Measurements from ENCODE around the gene AIG1. TPM values are rescaled to one million over a fixed set of nuclear protein-coding genes. Genes with fewer than 3 reads are reported as not detected.

Gene AIG1
- total and polyA plus RNA-seq, 2 of the 4 experiments (the other 2 are of a cell fraction), result 21.3 to 27.1 TPM

DNA sequence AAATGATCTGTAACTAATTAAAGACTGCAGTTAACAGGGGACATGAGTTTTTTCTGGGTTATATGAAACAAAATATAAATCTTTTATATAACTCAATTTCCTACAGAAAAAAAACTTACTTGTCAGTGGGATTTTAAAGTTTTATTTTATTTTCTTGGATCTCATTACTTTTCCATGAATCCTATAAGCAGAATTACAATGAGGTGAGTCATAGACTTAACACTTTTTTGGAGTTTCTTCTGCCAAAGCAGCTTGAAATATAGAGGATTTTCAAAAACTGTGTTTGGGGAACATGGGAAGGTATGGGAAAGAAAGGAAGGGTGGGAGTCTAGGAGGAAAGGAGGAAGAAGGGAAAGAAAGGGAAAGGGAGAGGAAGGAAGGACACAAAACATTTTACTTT lies 130.7 kb downstream of the AIG1 start:
- H3K4me2 ChIP-seq (ENCODE audit: low read depth, low read length), result no peak overlapping the region
- DNase-seq (peak; percentile 23), ATAC-seq (ENCODE audit: low read depth) (no peak)
- H2AK5ac ChIP-seq (ENCODE audit: low read depth, low read length), result no peak overlapping the region
- intact Hi-C loops (cut with micrococcal nuclease) (no loop called here), dilution Hi-C loops (cut with HindIII; ENCODE audit: low sequenced_read_pairs, unreplicated experiment) (no loop called here), in situ Hi-C loops (cut with MboI; ENCODE audit: low sequenced_read_pairs) (no loop called here)
- no peak overlapping the region for H3K18ac ChIP-seq (ENCODE audit: low read depth, low read length)
- no peak overlapping the region for H4K8ac ChIP-seq (ENCODE audit: low read depth in 2 of 2, low read length in 2 of 2)
- H3K79me1 ChIP-seq (ENCODE audit: low read depth in 1 of 2, low read length in 2 of 2), result no peaks in the 10 kb centered on the region
- no peak overlapping the region for H3K23ac ChIP-seq (ENCODE audit: low read depth, low read length)
- no TSS peak for BruUV-seq (replicated peaks)
- no peak overlapping the region for H4K5ac ChIP-seq (ENCODE audit: low read depth, low read length)
- H4K91ac ChIP-seq (ENCODE audit: insufficient read depth, low read depth, low read length), result no peak overlapping the region
- no peak overlapping the region for H3K14ac ChIP-seq (replicated peaks; ENCODE audit: low read depth, low read length)
- H3K27ac ChIP-seq (ENCODE audit: insufficient read depth, low read length), result no peak overlapping the region
- H2BK5ac ChIP-seq (ENCODE audit: low read depth, low read length, poor library complexity, severe bottlenecking), result no peak overlapping the region
- no peak overlapping the region for H3K56ac ChIP-seq (ENCODE audit: extremely low read depth, insufficient read depth, low read length)
- H4K20me1 ChIP-seq (ENCODE audit: insufficient read depth, low read length), result no peaks in the 10 kb centered on the region
- ChIA-PET CTCF (no interaction called here), POLR2A (ENCODE audit: unreplicated experiment) (no interaction called here)
- no peaks in the 10 kb centered on the region for H3K9me1 ChIP-seq (ENCODE audit: insufficient read depth, low read length)
- H2BK120ac ChIP-seq (ENCODE audit: low read depth, low read length), result no peak overlapping the region
- no peak overlapping the region for H3K9ac ChIP-seq (ENCODE audit: low read depth, low read length)
- H2AK9ac ChIP-seq (replicated peaks; ENCODE audit: low read depth, low read length, poor library complexity), result no peak overlapping the region
- H2BK15ac ChIP-seq (ENCODE audit: low read depth, low read length), result no peak overlapping the region
- no peak overlapping the region for H3K4ac ChIP-seq (ENCODE audit: low read depth, low read length)
- H2BK20ac ChIP-seq (ENCODE audit: low read depth, low read length), result no peak overlapping the region
- H3K36me3 ChIP-seq (ENCODE audit: control insufficient read depth, insufficient read depth, low read length), result no peaks in the 10 kb centered on the region
- H3K9me3 ChIP-seq (ENCODE audit: control insufficient read depth, insufficient read depth, low read length), result no peaks in the 10 kb centered on the region; the same call in 1 of the 2 replicates
- H3K4me3 ChIP-seq (ENCODE audit: insufficient read depth, low read depth, low read length), result no peak overlapping the region
- peaks cover 2% of the 10 kb centered on the region; the same call in 1 of the 2 replicates for H3K4me1 ChIP-seq (ENCODE audit: control insufficient read depth, insufficient read depth, low read length)
- no peak overlapping the region for H2AFZ ChIP-seq (replicated peaks; ENCODE audit: low read length, poor library complexity)
- H3K27me3 ChIP-seq (ENCODE audit: control insufficient read depth, insufficient read depth, low read length), result no peaks in the 10 kb centered on the region
- TF ChIP-seq RFX5 (IDR thresholded peaks at IDR 0.05; ENCODE audit: low read depth, low read length) (no peak), SMC3 (IDR thresholded peaks at IDR 0.05; ENCODE audit: low read depth, low read length) (no peak), RAD21 (IDR thresholded peaks at IDR 0.05; ENCODE audit: low read length) (no peak), MXI1 (IDR thresholded peaks at IDR 0.05; ENCODE audit: borderline replicate concordance, low read depth, low read length) (no peak), MAFK (IDR thresholded peaks at IDR 0.05; ENCODE audit: low read depth, low read length) (no peak), MAZ (IDR thresholded peaks at IDR 0.05; ENCODE audit: borderline replicate concordance, low read depth, low read length) (no peak), NFE2L2 (IDR thresholded peaks at IDR 0.05; ENCODE audit: low read depth, low read length) (no peak), RCOR1 (IDR thresholded peaks at IDR 0.05; ENCODE audit: insufficient replicate concordance, low read length) (no peak)
- TF ChIP-seq, protein P1, sequence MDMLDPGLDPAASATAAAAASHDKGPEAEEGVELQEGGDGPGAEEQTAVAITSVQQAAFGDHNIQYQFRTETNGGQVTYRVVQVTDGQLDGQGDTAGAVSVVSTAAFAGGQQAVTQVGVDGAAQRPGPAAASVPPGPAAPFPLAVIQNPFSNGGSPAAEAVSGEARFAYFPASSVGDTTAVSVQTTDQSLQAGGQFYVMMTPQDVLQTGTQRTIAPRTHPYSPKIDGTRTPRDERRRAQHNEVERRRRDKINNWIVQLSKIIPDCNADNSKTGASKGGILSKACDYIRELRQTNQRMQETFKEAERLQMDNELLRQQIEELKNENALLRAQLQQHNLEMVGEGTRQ (IDR thresholded peaks at IDR 0.05; ENCODE audit: low read depth, low read length), result no peak
